Measurements from ENCODE around the gene DGKA.
A peak's percentile ranks its signal among the peaks of the same experiment; 100 is the strongest.
"Not testable (repeated sequence)": the region's sequence is repeated elsewhere in the genome, so short reads cannot be mapped to it uniquely, and the experiment has no call there.

Gene DGKA

GRCh38 chr12:55908726-55909512 is 22.0 kb upstream of the DGKA start:
- DNase-seq (ENCODE audit: low read depth) = peak; percentile 65
- no peak overlapping the region for H3K4me3 ChIP-seq (ENCODE audit: low read depth, low read length)
- TF ChIP-seq, protein P1, sequence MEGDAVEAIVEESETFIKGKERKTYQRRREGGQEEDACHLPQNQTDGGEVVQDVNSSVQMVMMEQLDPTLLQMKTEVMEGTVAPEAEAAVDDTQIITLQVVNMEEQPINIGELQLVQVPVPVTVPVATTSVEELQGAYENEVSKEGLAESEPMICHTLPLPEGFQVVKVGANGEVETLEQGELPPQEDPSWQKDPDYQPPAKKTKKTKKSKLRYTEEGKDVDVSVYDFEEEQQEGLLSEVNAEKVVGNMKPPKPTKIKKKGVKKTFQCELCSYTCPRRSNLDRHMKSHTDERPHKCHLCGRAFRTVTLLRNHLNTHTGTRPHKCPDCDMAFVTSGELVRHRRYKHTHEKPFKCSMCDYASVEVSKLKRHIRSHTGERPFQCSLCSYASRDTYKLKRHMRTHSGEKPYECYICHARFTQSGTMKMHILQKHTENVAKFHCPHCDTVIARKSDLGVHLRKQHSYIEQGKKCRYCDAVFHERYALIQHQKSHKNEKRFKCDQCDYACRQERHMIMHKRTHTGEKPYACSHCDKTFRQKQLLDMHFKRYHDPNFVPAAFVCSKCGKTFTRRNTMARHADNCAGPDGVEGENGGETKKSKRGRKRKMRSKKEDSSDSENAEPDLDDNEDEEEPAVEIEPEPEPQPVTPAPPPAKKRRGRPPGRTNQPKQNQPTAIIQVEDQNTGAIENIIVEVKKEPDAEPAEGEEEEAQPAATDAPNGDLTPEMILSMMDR (conservative IDR thresholded peaks at IDR 0.05; ENCODE audit: low read depth, low read length) = no peak

GRCh38 chr12:55909513-55909884 is 21.5 kb upstream of the DGKA start:
- H3K4me3 ChIP-seq (ENCODE audit: low read depth, low read length) = no peak overlapping the region
- TF ChIP-seq, protein P1 (conservative IDR thresholded peaks at IDR 0.05; ENCODE audit: low read depth, low read length) = no peak
- no peak for DNase-seq (ENCODE audit: low read depth)

- no peak overlapping the region for H3K4me3 ChIP-seq (ENCODE audit: low read depth, low read length)
- TF ChIP-seq, protein P1 (conservative IDR thresholded peaks at IDR 0.05; ENCODE audit: low read depth, low read length) = no peak
- DNase-seq (ENCODE audit: low read depth) = no peak
Measured at GRCh38 chr12:55912908-55913307, 18.1 kb upstream of the DGKA start.

GRCh38 chr12:55915482-55915859 is 15.5 kb upstream of the DGKA start:
- no peak for DNase-seq (ENCODE audit: low read depth)
- no peak overlapping the region for H3K4me3 ChIP-seq (ENCODE audit: low read depth, low read length)
- TF ChIP-seq, protein P1 (conservative IDR thresholded peaks at IDR 0.05; ENCODE audit: low read depth, low read length) = no peak

DNA sequence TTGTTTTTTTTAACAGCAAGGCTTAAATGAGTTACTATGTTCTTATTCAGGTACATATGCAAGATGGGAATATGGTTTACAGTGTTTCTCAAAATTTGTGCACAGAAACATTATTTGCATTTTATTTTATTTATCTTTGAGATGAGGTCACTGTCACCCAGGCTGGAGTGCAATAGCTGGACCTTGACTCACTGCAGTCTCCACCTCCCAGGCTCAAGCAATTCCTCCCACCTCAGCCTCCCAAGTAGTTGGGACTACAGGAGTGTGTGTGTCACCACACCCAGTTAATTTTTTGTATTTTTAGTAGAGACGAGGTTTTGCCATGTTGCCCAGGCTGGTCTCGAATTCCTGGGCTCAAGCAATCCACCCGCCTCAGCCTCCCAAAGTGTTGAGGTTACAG is 11.9 kb upstream of the DGKA start:
- H3K4me3 ChIP-seq (ENCODE audit: low read depth, low read length) = not testable (repeated sequence)
- DNase-seq (ENCODE audit: low read depth) = peak; percentile 46

- no peak for DNase-seq (ENCODE audit: low read depth)
- H3K4me3 ChIP-seq (ENCODE audit: low read depth, low read length) = no peak overlapping the region
Measured at GRCh38 chr12:55922126-55922525, 8.8 kb upstream of the DGKA start.

GRCh38 chr12:55923648-55924047 is 7.3 kb upstream of the DGKA start:
- not testable (repeated sequence) for DNase-seq (ENCODE audit: low read depth); H3K4me3 ChIP-seq (ENCODE audit: low read depth, low read length)

More at GRCh38 chr12:55922126-55922525, 8.8 kb upstream of the DGKA start:
- TF ChIP-seq, protein P1 (conservative IDR thresholded peaks at IDR 0.05; ENCODE audit: low read depth, low read length) = no peak

DNA sequence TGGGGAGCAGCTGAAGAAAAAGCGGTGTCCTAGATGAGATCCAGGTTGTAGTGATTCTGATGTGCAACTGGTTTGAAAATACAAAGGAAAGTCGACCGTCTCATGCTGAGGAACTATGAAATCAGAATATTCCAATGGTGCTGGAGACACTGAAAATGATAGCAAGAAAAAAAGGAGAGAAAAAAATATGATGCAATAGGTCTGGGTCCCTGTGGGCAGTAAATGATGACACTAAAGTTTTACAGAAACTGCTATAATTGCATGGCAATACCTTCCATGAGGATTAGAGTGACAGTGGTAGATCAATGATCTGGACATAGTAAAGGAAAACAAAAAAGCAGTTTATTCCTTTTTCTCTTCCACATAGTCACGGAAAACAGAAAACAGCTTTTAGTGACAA is 5.6 kb upstream of the DGKA start:
- H3K4me3 ChIP-seq (ENCODE audit: low read depth, low read length) = no peak overlapping the region
- peak; percentile 4 for DNase-seq (ENCODE audit: low read depth)
- TF ChIP-seq, protein P1 (conservative IDR thresholded peaks at IDR 0.05; ENCODE audit: low read depth, low read length) = no peak

Data from choroid plexus epithelial cell (primary cell).